SK-N-SH treated with all-trans-retinoic acid at 6 μM for 48 hours (cell line): ENCODE measurements around the gene MRPL42.
"Not testable (repeated sequence)": the region's sequence is repeated elsewhere in the genome, so short reads cannot be mapped to it uniquely, and the experiment has no call there.

Experiments
- ATAC-seq: fragments of 200-7000 bp; cut with Tn5 transposase; 3 replicates; pipeline ENCODE4 v1.9.1; 2020; ENCODE audit warnings: mild to moderate bottlenecking, moderate library complexity
- ARNTL ChIP-seq: fragments of 450-650 bp; formaldehyde crosslinking; IDR thresholded peaks from 2 replicates; pipeline ENCODE4 v1.5.0; 2020; ENCODE audit warnings: low read depth, mild to moderate bottlenecking, moderate library complexity, borderline replicate concordance
- CREB5 ChIP-seq: fragments of 250-450 bp; sonication (Bioruptor Pico); IDR thresholded peaks from 2 replicates; pipeline ENCODE4 v1.5.1; 2020; ENCODE audit warnings: low read depth, mild to moderate bottlenecking, moderate library complexity
- CSDC2 ChIP-seq: fragments of 250-450 bp; sonication (Bioruptor Pico); IDR thresholded peaks from 2 replicates; pipeline ENCODE4 v1.5.0; 2020; ENCODE audit warnings: mild to moderate bottlenecking, moderate library complexity
- CSRNP3 ChIP-seq: fragments of 250-450 bp; sonication (Bioruptor Pico); IDR thresholded peaks from 2 replicates; pipeline ENCODE4 v1.5.1; 2021; ENCODE audit warnings: mild to moderate bottlenecking, moderate library complexity
- ESRRG ChIP-seq: fragments of 250-450 bp; sonication (Bioruptor Pico); IDR thresholded peaks from 2 replicates; pipeline ENCODE4 v1.6.1; 2021; ENCODE audit warnings: mild to moderate bottlenecking
- GLIS3 ChIP-seq: fragments of 250-450 bp; sonication (Bioruptor Pico); IDR thresholded peaks from 2 replicates; pipeline ENCODE4 v1.5.0; 2020; ENCODE audit warnings: mild to moderate bottlenecking, moderate library complexity
- ISL1 ChIP-seq: fragments of 250-450 bp; sonication (Bioruptor Pico); IDR thresholded peaks from 2 replicates; pipeline ENCODE4 v2.1.2; 2022; ENCODE audit warnings: mild to moderate bottlenecking, moderate library complexity
- PATZ1 ChIP-seq: fragments of 250-450 bp; sonication (Bioruptor Pico); IDR thresholded peaks from 2 replicates; pipeline ENCODE4 v1.8.0; 2020; ENCODE audit warnings: mild to moderate bottlenecking, moderate library complexity, borderline replicate concordance
- PPARA ChIP-seq: fragments of 250-450 bp; sonication (Bioruptor Pico); IDR thresholded peaks from 2 replicates; pipeline ENCODE4 v1.5.0; 2020; ENCODE audit warnings: mild to moderate bottlenecking, borderline replicate concordance
- RARB ChIP-seq: fragments of 250-450 bp; sonication (Bioruptor Pico); IDR thresholded peaks from 2 replicates; pipeline ENCODE4 v1.8.0; 2021; ENCODE audit warnings: mild to moderate bottlenecking, moderate library complexity
- SNAI2 ChIP-seq: fragments of 250-450 bp; sonication (Bioruptor Pico); IDR thresholded peaks from 2 replicates; pipeline ENCODE4 v1.5.0; 2020; ENCODE audit warnings: mild to moderate bottlenecking, moderate library complexity
- TCF4 ChIP-seq: fragments of 250-450 bp; sonication (Bioruptor Pico); IDR thresholded peaks from 2 replicates; pipeline ENCODE4 v1.8.0; 2021; ENCODE audit warnings: mild to moderate bottlenecking, moderate library complexity, borderline replicate concordance
- TSHZ2 ChIP-seq: fragments of 250-450 bp; sonication (Bioruptor Pico); IDR thresholded peaks from 2 replicates; pipeline ENCODE4 v1.5.0; 2020; ENCODE audit warnings: mild to moderate bottlenecking, moderate library complexity
- ZC3H10 ChIP-seq: fragments of 250-450 bp; sonication (Bioruptor Pico); IDR thresholded peaks from 2 replicates; pipeline ENCODE4 v1.5.1; 2021; ENCODE audit warnings: mild to moderate bottlenecking, moderate library complexity
- ZFP3 ChIP-seq: fragments of 250-450 bp; sonication (Bioruptor Pico); IDR thresholded peaks from 2 replicates; pipeline ENCODE4 v1.5.0; 2020; ENCODE audit warnings: mild to moderate bottlenecking, moderate library complexity
- ZFP30 ChIP-seq: fragments of 450-650 bp; formaldehyde crosslinking; IDR thresholded peaks from 2 replicates; pipeline ENCODE4 v1.5.0; 2022; ENCODE audit warnings: mild to moderate bottlenecking, moderate library complexity
- ZNF565 ChIP-seq: fragments of 450-650 bp; formaldehyde crosslinking; conservative IDR thresholded peaks from 2 replicates; pipeline ENCODE4 v1.5.0; 2020; ENCODE audit warnings: low read depth, mild to moderate bottlenecking, moderate library complexity
- ZNF70 ChIP-seq: fragments of 450-650 bp; formaldehyde crosslinking; IDR thresholded peaks from 2 replicates; pipeline ENCODE4 v1.5.0; 2020; ENCODE audit warnings: mild to moderate bottlenecking, moderate library complexity
- ZNF8 ChIP-seq: fragments of 450-650 bp; formaldehyde crosslinking; IDR thresholded peaks from 2 replicates; pipeline ENCODE4 v1.5.0; 2020; ENCODE audit warnings: mild to moderate bottlenecking, moderate library complexity

MRPL42 gene

GRCh38 chr12:93483151-93483807 lies 16.0 kb downstream of the MRPL42 start:
- TF ChIP-seq RARB (CRISPR knock-in tag) (no peak), GLIS3 (no peak)

GRCh38 chr12:93484315-93484981 lies 17.1 kb downstream of the MRPL42 start:
- no peak for TF ChIP-seq PATZ1
- no peak for TF ChIP-seq ZNF565
- TF ChIP-seq CREB5 (CRISPR knock-in tag) = no peak
- TF ChIP-seq CSDC2 (CRISPR knock-in tag) = no peak
- no peak for TF ChIP-seq ESRRG (CRISPR knock-in tag)
- no peak for TF ChIP-seq GLIS3
- no peak for TF ChIP-seq TCF4 (CRISPR knock-in tag)
- TF ChIP-seq ZNF8 = no peak
- no peak for TF ChIP-seq ZFP30
- TF ChIP-seq SNAI2 (CRISPR knock-in tag) = no peak
- TF ChIP-seq PPARA (CRISPR knock-in tag) = no peak
- TF ChIP-seq ZNF70 (CRISPR knock-in tag) = no peak
- peak; percentile 40; the same call in 2 of the 3 replicates for ATAC-seq

More at GRCh38 chr12:93483151-93483807, 16.0 kb downstream of the MRPL42 start:
- no peak for ATAC-seq

GRCh38 chr12:93492808-93493207 lies 25.5 kb downstream of the MRPL42 start:
- not testable (repeated sequence) for ATAC-seq

- ATAC-seq = no peak
- TF ChIP-seq TCF4 (CRISPR knock-in tag) = no peak
- TF ChIP-seq TSHZ2 = no peak
- TF ChIP-seq CSRNP3 (CRISPR knock-in tag) = no peak
- no peak for TF ChIP-seq CSDC2 (CRISPR knock-in tag)
- no peak for TF ChIP-seq ISL1 (CRISPR knock-in tag)
- no peak for TF ChIP-seq PATZ1
- no peak for TF ChIP-seq ZC3H10 (CRISPR knock-in tag)
- no peak for TF ChIP-seq GLIS3
- no peak for TF ChIP-seq ARNTL (CRISPR knock-in tag)
- TF ChIP-seq ESRRG (CRISPR knock-in tag) = no peak
- TF ChIP-seq ZNF70 (CRISPR knock-in tag) = no peak
- TF ChIP-seq CREB5 (CRISPR knock-in tag) = no peak
- TF ChIP-seq ZFP3 (CRISPR knock-in tag) = no peak
- no peak for TF ChIP-seq RARB (CRISPR knock-in tag)
- no peak for TF ChIP-seq ZNF8
Measured at GRCh38 chr12:93494096-93494495, 26.8 kb downstream of the MRPL42 start.
